Inflammatory macrophage treated with lipopolysaccharide for 4 hours (primary cell): ENCODE results near the gene MATN1.

Source experiments
- DNase-seq: peaks from one replicate; pipeline ENCODE4 v3.0.0-alpha.2; 2020

The MATN1 gene

DNA sequence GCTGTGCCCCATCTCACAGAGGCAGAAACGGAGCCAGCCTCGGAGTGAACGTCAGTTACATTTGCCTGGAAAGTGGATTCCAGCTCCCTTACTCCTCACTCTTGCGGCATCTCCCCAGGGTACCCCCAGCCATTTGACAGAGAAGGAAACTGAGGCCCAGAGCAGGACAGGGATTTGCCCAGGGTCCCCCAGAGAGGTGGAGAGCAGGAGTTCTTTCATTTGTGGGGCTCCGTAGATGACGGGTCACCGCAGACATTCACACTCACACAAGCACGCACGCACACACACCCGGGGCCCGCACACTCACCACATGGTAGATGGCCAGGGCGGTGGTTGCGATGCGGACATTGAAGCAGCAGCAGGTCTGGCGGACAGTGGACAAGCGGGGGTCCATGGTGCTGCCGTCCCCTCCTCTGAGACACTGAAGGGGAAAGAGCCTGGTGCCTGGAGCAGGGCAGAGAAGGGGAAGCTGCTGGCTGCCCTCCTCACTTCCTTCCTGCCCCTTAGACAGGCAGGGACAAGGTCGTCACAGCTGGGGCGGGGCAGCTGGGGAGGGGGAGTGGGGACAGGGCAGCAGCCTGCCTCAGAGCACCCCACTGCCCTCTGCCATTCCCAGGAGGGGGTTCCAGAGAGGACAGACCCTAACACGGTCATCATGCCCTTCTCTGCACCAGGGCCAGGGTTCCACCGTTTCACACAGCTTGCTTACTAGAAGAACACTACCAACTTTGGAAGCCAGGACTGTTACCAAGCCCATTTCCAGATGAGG lies 34.2 kb upstream of the MATN1 start, which contains the start of gene LAPTM5:
Gene LAPTM5, minus strand, starts transcription at position 423 of the 769 bp plus-strand sequence. Its CDS starts 29 bp downstream, at position 394.
- peak; percentile 84 for DNase-seq

DNA sequence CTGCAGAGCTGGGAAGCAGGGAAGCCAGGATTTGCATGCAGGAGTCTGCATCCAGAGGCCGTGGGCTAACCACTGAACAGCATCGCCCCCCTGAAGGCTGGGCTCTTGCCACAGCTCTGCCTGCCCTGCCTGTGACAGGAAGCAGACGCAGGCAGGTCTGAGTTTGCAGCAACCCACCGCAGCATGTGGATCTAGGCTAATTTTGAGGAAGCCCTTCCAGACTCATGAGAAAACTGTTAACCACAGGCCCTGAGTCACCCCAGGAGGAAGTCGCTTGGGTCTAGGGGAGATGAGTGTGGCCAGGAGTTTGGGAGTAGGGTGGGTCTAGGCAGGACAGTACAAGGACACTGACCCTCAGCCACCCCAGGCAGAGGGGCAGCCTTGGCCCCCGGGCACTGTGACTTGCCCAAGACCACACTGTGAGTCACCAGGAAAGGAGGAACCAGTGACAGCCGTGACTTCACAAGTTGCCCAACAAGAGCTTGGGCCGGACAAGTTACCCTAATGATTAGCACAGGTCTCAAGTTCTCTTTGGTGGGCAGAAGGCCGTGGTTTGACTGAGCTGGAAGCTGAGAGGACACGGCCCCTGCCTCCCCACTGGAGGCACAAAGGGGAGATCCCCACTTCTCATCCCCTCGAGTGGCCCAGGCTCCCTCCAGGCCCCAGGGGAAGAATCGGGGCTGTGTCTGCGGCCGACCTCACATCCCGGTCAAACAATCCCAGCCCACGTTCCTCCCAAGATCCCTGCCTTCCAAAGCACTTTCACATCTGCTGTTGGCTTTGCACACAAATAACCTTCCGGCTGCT lies 33.4 kb upstream of the MATN1 start:
- DNase-seq, result peak; percentile 99

DNA sequence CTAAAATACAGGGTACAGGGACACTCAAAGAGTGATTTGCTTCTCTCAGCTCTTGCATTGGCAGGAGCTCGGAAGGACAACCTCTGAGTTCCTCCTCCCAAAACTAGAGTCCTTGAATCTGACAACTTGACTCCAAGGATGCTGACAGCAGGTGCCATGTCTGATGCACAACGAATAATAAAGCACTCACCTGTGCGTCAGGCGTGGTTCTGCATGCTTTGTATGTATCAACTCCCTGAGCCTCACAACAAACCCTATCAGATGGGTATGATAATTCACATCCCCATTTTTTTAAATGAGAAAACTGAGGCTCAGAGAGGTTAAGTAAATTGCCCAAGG lies 32.8 kb upstream of the MATN1 start:
- DNase-seq, result no peak

DNA sequence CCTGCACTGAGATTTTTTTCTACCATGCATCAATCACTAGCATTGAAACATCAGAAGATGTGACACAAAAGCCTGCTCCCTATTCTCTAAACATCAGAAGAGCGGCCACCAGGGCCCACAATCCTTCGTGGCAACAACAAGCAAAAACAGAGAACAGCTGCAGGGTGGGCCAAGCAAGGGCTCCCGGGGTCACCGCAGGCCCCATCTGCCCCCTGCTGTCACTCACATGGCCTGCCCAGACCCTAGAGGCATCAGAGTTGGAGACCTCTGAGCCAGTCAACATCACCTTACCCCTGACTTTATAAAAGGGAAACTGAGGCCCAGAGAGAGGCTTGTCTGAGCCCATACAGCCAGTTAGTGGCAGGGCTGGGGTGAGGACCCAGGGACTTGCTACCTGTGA lies 32.4 kb upstream of the MATN1 start:
- no peak for DNase-seq

DNA sequence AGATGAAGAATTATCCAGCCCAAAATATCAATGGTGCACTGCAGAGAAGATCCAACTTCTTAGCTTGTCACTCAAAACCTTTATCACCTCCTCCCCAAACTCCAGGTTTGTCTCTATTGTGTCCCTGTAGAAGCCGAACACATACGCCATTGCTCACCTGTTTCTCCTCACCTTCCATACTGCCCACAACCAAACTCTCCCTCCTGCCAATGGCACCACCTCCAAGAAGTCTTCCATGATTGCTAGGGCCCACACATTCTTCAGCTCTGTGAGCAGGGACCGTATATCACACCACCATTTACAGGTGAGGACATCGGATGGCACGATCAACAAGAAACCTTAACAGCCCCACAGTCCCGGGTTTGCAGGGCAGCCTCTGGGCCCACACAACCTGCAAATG lies 31.9 kb upstream of the MATN1 start:
- DNase-seq, result no peak

DNA sequence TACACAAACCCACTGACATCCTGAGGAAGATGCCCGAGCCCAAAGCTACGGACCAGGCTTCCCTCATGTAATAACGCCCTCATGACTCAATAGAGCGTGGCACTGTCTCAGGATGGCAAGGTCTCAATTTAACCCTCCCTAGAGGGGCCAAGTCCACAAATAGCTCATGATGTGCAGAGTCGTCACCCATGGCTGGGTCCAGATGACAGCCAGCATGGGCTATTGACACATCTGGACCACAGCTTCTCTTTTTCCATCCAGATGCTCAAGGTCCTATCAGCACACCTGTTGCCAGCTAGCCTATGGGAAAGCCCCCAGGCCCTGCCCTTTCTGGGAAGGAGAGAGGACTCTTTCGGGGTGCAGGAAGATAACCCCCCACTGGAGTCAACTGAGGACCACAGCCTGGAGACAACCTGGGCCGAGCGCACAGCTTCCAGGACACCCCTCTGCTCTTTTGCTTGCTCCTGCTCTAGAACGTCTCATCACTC lies 31.3 kb upstream of the MATN1 start:
- DNase-seq, result peak; percentile 91

DNA sequence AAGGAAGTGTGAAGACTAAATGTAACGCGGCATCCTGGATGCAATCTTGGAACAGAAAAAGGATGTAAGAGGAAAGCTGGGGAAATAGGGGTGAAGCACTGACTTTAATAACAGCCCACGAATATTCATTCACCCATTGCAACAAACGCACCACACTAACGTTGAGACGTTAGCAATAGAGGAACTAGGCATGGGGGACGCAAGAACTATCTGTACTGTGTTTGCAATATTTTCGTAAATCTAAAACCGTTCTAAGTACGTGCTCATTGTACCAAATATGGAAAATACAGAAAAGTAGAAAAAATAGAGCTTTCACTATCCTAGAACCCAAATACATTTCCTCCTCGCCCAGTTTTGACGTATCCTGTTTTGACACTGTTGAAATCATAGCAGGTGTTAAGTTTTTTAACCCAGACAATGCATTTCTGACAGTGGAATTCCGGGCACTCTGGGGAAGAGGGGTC lies 30.3 kb upstream of the MATN1 start:
- DNase-seq, result peak; percentile 89

DNA sequence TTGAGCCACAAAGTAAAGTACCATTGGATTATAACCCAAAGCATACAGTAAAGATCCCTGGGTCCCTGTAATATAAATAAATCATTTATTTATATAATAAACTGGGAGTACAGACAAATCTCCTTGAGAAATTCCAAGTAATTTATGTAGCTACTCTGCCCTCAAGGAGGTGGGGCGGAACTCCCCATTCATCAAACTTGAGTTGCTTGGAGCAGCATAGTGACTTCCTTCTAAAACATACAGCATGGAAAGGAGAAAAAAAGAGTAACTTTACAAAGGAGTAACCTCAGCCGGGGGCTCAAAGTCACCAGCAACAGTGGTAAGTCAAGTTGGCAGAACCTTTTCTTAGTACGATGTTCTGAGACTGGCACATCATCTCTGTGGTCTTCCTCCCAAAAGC lies 29.7 kb upstream of the MATN1 start:
- DNase-seq, result no peak

DNA sequence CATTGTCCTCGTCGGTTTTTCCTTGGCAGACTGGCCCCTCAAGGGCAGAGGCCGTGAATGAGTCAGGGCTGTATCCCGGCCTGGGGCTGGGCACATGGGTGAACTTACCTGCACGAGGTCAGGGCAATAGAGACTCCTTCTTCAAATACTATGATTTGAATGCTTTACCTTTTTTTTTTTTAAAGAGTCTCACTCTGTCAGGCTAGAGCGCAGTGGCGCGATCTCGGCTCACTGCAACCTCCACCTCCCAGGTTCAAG lies 29.2 kb upstream of the MATN1 start:
- no peak for DNase-seq

DNA sequence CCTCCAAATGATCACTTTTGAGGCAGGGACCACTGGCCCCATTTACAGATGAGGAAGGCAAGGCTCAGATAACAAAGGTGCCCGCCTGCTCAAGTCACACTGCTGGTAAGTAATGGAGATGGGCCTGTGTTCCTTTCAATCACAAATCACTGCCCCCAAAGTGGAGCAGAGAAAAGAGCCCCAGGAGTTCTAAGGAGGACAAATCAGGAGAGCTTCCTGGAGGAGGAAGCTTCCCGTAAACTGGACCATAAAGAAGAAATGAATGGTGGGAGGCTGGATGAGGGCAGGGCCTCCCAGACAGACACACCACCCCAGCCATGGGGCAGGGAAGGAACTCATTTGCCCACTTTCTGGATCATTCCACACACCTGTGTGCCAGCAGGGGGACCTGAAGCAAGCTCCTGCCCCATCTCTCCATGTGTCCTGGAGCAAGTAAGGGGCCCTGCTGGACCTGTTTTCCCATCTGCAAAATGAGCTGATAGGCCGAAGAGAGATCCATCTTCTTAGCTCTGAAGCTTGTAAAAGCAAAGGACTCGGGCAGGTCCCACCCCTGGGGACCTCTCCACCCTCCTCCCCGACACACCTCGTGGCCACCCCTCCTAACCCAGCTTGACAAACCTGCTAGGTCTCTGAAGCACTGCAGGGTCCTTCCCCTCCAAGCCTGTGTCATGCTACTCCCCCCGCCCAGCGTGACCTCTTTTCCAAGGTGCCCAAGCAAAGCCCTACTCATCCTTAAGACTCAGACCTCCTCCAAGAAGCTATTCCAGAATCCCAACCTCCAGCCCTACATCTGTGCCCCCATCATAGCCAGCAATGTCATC lies 28.7 kb upstream of the MATN1 start:
- DNase-seq, result no peak

DNA sequence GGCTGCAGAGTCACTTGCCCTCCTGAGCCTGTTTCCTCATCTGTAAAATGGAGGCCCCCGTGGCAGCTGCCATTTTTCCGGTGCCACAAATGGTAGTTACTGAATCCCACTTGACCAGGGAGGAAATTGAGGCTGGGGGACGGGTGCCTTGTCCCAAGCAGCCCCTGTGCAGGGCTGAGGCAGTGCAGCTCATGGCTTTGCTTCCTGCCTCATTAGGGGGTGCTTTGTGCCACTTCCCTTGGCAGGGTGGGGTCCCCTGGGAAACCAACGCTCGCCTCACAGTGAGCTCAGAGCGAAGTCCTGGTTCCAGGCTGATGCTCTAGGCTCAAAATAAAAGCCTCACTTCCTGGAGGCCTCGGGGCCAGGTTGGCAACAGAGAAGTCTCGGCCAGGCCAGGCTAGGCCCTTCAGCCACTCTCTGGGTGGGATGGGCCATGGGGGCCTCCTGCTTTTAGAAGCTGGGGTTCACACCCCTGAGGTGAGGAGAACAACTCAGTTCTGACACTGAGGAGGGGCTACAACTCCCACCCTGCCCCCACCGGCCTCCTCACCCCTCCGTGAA lies 27.4 kb upstream of the MATN1 start:
- DNase-seq, result no peak

DNA sequence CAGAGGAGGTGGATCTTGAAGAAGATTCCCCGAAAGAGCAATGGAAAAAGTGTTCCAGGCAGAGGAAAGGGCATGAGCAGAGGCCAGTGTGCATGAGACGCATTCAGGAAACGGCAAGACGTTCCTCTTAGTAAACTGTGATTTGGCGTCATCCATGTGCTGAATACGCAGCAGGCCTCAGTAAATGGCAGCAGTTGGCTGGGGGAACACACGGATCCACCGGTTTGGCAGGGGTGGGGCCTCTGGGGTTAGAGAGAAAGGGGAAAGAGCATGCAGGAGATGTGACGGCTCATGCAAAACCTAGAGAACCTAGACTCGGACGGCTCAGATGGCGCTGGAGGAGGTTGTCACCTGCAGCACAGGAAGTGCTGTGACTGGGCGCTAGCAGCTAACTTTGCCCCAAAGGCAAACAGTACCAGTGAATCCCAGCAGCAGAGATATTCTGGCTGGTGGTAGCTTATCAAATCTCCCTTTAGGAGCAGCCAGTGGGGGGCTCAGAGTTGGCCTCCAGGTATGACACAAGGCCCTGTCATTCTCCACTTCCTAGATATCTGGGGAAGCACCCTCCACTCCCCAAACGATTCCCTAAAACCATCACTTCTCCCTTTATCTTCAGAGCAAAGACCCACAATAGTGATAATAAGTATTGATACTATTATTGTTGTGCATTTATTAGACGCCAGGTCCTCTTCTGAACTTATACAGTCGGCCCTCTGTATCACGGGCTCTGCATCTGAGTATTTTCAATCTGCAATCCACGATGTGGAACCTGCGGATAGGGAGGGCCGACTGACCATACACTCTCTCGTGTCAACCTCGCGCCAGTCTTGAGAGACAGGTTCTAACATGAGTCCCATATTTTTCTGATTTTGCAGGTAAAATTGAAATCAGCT lies 26.6 kb upstream of the MATN1 start:
- DNase-seq, result no peak

DNA sequence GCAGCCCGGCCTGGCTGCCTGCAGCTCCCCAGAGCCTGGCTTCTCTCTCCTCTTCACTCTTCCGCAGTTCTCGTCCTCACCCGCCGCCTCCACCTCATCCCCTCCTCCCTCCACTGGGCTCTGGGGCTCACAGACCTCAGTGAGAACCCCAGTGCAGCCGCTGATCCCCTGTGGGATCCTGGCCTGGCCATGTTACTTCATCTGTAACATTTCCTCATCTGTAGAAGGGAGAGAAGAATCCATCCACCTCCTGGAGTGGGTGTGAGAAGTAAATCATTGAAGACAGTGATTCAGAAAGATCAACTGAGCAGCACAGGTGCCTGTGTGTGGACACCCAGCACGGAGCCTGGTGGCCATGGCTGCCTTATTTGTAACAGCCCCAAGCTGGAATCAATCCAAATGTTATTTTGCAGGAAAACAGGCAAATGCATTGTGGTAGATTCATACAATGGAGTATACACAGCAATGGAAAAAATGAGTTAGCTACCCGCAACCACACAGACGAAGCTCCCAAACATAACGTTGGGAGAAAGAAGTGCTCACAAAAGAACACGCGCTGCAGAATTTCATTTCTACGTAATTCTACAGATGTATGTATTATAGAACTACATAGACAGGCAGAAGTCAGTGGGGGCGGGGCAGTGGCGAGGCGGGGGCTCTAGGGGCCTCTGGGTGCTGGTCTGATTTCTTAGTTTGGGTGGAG lies 25.5 kb upstream of the MATN1 start:
- peak; percentile 44 for DNase-seq

DNA sequence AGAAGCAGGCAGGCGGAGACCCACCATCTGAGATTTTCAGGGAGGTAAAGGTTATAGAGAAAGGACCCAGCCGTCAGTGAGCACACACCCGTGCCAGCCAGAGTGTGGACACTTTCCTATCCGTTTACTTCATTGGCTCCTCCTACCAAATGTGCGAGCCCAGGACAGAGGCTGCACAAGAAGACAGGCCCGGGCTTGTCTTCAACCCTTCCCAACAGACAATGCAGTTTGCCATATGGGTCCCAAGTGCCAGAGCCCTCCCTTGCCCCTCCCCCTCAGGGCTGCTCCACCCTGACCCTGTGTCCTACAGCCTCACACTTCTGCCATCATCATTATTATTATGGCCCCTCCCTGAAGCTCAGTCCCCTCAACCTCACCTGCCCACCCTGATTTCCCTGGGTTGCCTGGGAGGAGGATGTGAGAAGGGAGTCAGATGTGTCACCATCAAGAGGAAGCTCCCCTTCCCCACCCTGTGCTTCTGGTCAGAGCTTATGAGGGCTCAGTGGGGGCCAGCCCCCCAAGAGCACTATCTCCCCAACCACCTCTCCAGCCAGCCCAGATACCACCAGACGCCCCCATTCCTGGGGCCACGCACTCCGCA lies 24.8 kb upstream of the MATN1 start:
- no peak for DNase-seq

DNA sequence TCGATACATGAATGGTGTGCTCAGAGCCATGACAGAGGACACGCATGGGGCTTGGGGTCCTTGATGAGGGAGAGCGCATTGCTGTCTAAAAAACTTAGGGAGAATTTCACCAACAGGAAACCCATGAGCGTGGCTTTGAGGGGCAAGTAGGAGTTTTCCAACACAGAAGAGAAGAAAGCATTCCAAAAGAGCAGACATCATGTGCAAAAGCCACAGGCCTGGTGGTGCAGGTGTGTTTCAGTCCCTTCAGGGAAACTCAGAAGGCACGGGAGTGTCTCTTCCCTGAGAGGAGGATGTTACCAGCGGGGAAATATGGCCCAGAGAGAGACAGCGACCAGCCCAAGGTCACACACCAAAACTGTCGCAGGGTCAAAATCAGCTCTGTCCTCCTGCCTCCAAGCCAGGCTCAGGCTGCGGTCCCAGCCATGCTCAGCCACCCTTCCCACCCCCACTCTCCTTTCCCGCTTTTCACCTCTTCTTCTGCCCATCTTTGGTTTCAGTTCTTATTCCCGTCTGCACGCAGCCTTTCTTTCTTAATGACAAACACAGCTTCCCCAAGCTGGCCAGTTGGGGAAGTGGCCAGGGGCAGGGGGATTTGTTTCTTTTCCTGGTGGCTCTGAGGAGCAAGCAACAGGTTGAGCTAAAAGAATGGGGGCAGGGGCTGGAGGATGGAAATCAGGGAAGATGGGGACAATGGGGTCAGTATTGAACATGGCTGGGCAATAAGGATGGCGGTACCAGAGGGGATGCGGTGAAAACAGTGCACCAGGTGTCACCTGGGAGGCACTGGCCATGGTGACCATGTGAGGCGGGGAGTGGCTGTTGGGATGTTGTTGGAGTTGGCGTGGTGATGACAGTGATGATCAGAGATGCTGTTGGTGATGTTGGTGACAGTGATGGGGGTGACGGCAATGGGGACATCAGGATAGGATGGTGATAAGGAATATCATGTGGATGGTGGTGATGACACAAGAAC lies 23.9 kb upstream of the MATN1 start:
- DNase-seq, result peak; percentile 79

DNA sequence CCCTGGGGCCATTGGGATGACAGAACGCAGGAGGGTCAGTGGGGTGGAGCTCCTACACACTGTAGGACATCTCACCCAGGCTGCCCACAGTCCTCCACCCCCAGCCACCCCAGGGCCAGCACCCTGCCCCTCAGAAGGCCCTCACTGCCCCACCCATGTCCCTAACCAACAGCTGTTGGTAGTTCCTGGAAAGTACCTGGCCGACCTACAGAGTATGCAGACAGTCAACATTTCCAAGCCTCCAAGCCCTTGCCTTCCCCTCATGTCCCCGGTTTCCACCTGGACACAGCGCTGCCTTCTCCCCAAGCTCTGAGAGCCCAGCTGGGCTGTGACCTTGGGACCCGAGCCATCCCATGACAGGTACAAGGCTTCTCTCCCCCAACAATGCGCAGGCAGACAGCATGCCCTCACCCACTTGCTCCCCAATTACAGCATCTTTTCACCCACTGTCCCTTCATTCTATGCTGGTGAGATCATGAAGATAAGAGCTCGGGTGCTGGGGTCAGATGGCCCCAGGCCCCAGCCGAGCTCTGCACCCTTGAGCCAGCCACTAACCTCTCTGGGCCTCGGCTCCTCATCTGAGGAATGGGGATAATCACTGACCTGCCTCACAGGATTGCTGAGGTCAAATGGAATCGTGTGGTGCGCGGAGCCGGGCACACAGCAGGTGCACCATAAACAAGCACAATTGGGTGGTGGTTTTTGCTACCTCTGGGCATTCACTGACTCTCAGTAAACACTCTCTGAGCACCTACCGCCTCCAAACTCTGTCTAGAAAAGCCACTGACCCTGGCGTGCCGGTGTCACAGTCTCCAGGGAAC lies 23.0 kb upstream of the MATN1 start:
- no peak for DNase-seq

DNA sequence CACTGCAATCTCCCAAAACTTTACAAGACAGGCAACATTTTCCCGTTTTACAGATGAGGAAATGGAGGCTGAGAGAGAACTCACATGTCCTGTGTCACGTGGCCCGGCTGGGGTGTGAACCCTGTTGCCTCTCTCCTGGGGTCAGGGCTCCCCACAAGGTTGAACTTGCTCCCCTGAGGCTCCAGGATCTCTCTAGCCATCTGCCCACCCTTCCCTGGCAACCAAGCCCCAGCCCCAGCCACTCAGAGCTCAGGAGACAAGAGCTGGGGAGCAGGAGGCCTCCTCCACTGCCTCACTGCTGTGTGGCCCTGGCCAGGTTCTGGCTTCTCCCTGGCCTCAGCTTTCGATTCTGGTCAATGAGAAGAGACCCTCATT lies 22.4 kb upstream of the MATN1 start:
- no peak for DNase-seq

DNA sequence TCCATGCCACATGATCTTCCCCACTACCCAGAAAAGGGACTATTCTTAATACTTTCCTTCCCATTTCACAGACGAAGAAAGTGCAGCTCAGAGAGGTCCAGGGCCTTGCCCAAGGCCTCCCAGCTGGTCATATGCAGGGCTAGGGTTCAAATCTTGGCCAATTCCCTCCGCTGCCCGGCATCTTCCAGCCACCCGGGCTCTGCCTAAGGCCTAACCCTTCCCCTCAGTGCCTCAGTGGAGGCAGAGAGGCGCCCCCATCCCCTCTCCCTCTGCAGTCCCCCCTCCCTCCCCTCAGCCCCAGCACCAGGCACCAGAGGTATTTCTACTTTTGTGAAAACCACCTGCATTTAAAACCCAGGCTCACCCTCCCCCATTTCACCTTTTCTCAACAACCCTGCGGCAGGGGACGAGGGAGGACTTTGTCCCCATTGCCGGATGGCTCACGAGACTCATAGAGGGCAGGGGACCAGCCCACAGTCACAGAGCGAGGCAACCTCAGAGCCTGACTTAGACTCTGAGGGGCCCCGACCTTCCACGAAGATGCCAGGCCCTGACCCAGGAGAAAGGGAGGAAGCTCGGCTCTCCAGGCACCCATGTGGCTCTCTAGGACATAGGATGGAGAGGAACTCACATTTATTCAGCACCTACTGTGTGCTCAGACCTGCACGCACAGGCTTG lies 21.9 kb upstream of the MATN1 start:
- no peak for DNase-seq
